GM18858 (cell line): ENCODE results near the gene SPRY1.

Experiments used
- ATAC-seq: cut with Tn5 transposase; IDR thresholded peaks from one replicate; pipeline ENCODE4 v1.9.1; 2021; ENCODE audit not compliant: unreplicated experiment

SPRY1 gene

GRCh38 chr4:123408471-123409084, 12.0 kb downstream of the SPRY1 start:
- no peak for ATAC-seq

GRCh38 chr4:123409334-123409733, 12.7 kb downstream of the SPRY1 start:
- ATAC-seq = no peak

GRCh38 chr4:123411514-123411913, 14.9 kb downstream of the SPRY1 start:
- ATAC-seq = no peak

GRCh38 chr4:123412091-123412505, 15.5 kb downstream of the SPRY1 start:
- peak; percentile 92 for ATAC-seq

- ATAC-seq = no peak
Observed at GRCh38 chr4:123412700-123413512, 16.3 kb downstream of the SPRY1 start.

GRCh38 chr4:123415576-123415975, 19.0 kb downstream of the SPRY1 start:
- no peak for ATAC-seq

GRCh38 chr4:123415977-123416376, 19.4 kb downstream of the SPRY1 start:
- ATAC-seq = no peak

- ATAC-seq = no peak
Observed at GRCh38 chr4:123417813-123418212, 21.2 kb downstream of the SPRY1 start.

- ATAC-seq = peak; percentile 73
Observed at GRCh38 chr4:123418351-123418931, 21.8 kb downstream of the SPRY1 start.

GRCh38 chr4:123419885-123420755, 23.5 kb downstream of the SPRY1 start:
- ATAC-seq = no peak

GRCh38 chr4:123421227-123421936, 24.8 kb downstream of the SPRY1 start:
- no peak for ATAC-seq

- no peak for ATAC-seq
Observed at GRCh38 chr4:123421937-123422781, 25.6 kb downstream of the SPRY1 start.

- ATAC-seq = no peak
Observed at GRCh38 chr4:123423819-123424218, 27.2 kb downstream of the SPRY1 start.

GRCh38 chr4:123427951-123428350, 31.4 kb downstream of the SPRY1 start:
- ATAC-seq = no peak

GRCh38 chr4:123430031-123430430, 33.4 kb downstream of the SPRY1 start:
- no peak for ATAC-seq

GRCh38 chr4:123430501-123430900, 33.9 kb downstream of the SPRY1 start:
- no peak for ATAC-seq

- ATAC-seq = no peak
Observed at GRCh38 chr4:123433573-123433972, 37.0 kb downstream of the SPRY1 start.

GRCh38 chr4:123433976-123434375, 37.4 kb downstream of the SPRY1 start:
- no peak for ATAC-seq

- no peak for ATAC-seq
Observed at GRCh38 chr4:123435246-123436113, 38.9 kb downstream of the SPRY1 start.
